ENCODE measurements around the gene C8B.

DNA sequence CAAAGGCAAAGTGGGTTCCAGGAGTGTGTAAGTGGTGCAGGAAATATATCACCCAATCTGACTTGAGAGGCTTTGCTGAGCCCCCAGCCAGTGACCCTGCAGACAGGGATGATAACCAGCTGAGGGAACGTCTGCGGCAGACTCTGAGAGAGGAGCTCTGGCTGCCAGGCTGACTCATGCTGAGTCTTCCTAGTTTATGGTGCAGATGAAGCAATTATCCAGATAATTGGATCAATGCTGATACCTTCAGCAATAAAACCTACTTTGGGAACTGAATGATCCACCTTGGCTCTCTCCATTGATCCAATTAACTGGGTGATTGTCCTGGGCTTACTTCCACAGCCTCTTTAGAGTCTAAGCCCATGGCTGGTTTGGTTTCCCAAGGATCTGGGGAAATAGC lies 7.3 kb downstream of the C8B start:
- no peak for TF ChIP-seq POLR2A (IDR thresholded peaks at IDR 0.05)
- TF ChIP-seq, protein P1, sequence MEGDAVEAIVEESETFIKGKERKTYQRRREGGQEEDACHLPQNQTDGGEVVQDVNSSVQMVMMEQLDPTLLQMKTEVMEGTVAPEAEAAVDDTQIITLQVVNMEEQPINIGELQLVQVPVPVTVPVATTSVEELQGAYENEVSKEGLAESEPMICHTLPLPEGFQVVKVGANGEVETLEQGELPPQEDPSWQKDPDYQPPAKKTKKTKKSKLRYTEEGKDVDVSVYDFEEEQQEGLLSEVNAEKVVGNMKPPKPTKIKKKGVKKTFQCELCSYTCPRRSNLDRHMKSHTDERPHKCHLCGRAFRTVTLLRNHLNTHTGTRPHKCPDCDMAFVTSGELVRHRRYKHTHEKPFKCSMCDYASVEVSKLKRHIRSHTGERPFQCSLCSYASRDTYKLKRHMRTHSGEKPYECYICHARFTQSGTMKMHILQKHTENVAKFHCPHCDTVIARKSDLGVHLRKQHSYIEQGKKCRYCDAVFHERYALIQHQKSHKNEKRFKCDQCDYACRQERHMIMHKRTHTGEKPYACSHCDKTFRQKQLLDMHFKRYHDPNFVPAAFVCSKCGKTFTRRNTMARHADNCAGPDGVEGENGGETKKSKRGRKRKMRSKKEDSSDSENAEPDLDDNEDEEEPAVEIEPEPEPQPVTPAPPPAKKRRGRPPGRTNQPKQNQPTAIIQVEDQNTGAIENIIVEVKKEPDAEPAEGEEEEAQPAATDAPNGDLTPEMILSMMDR (IDR thresholded peaks at IDR 0.05) = no peak

All from prostate gland (tissue), 2 donors.